GM18951 (cell line): ENCODE measurements around the gene CCDC34.

Experiments used
- POLR2A ChIP-seq: IDR thresholded peaks from 4 replicates; pipeline ENCODE4 v1.6.1; 2011; ENCODE audit warnings: mild to moderate bottlenecking; ENCODE audit not compliant: insufficient read length, insufficient read depth; ENCODE audit errors: extremely low read depth
- in situ Hi-C: fragments of 300-500 bp; cut with MboI; formaldehyde crosslinking; loops from one replicate; pipeline ENCODE4 v1.12.0; 2022; ENCODE audit warnings: low sequenced_read_pairs, mixed read lengths, inconsistent platforms; ENCODE audit not compliant: unreplicated experiment

Gene CCDC34

DNA sequence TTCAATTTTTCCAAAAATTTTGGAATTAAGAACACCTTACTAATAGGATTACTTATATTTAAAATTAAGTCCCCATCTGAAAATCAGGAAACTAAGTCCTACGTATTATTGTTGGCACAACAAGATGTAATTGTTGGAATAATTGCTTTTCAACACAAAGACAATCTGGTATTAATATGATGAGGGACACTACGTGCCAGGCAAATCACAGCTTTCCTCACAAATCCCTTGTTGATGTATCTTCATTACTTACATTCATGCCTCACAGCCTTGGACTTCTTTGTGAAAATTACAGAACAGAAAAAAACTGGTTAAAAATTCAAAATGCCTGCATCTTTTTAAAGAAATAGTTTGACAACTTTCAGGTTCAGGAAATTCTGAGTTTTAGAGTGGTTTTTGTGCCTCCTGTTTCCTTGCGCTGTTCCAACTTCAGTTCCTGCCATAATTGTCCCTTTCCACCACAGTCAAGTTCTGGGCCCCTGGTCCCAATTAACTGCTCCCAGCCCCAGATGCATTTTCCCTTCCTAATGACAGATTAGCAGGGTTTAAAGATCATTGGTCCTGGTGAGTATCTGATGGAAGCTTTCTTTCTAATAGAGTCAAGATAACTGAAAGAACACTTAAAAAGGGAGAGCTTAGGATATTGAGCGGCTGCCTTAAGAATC lies 23.3 kb upstream of the CCDC34 start:
- TF ChIP-seq POLR2A, result no peak
- in situ Hi-C loops, result no loop called here

DNA sequence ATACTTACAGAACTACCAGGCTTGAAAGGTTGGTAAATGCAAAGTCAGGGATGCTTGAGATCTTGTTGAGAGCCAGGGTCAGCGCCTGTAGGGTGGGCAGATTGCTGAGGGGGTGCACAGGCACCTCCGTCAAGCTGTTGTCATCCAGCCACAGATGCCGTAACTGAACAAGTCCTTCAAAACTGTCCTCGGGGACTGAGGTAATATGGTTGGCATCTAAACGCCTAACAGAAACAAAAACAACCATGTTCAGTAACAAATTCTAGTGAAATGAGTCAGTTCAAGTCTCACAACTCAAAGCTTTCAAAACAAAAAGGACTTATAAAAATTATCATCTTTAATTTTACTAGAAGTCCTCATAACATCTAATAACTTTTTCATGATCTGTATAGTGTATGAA lies 22.2 kb upstream of the CCDC34 start:
- in situ Hi-C loops, result no loop called here
- no peak for TF ChIP-seq POLR2A

DNA sequence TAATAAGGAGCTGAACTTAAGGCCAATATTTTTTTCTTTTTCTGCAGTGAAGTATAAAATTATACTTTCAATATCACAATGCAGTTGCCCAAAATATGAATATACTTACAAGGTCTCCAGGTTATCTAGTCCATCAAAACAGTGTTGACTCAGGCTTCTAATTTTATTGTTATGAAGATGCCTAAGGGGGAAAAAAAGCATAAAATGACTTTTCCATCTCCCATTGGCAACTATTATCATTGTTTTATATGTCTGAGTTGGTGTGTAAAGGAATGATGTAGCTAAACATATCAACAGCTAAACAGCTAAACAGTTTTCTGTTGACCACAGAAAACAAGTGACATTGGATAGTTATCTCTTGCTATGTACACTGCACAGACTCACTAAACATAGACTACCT lies 21.2 kb upstream of the CCDC34 start:
- no peak for TF ChIP-seq POLR2A
- in situ Hi-C loops, result no loop called here

DNA sequence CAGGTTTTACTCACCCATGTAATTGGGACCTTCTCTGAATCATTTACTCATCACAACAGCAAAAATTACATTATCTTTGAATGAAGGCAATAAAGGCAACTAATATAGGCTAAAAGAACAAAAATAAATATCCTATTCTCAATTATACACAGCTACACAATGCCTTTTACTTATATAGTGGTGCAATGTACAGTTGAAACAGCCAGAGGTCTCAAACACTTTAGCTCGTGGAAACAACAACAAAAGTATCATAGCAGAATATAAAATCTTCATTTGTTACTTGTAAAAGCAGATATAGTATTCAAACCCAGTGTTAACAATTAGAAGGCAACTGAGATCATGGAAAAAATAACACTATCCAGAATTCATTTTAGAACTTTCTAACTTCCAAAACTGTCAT lies 20.6 kb upstream of the CCDC34 start:
- in situ Hi-C loops, result no loop called here
- no peak for TF ChIP-seq POLR2A

DNA sequence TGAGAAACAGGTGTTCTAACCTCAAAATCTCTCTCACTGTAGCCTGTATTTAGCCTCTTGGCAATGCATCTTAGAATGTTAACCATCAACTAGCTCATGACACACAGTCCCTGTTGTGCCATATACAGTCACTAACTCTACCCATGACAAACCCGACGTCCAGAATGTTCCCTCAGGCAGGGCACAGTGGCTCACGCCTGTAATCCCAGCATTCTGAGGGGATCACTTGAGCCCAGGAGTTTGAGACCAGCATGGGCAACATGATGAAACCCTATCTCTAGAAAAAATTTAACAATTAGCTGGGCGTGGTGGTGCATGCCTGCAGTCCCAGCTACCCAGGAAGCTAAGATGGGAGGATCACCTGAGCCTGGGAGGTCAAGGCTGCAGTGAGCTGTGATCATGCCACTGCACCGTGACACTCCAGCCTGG lies 18.2 kb upstream of the CCDC34 start:
- no peak for TF ChIP-seq POLR2A
- in situ Hi-C loops, result no loop called here

DNA sequence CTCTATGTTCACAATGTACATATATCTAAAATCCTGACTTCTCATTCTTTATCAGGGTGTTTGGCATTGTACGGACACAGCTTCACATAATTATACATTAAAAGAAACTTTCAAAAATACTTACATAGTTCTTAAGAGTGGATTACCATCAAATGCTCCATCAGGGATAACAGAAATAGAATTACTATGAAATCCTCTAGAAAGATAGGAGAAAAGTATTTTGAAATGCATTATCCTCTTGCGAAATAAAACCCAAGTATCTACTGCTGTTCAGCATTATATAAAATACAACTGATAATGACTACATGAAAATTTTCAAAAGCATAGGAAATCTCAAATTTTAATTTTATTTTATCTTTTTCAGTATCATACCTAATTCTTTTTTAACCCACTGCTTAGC lies 17.8 kb upstream of the CCDC34 start:
- TF ChIP-seq POLR2A, result no peak
- in situ Hi-C loops, result no loop called here

DNA sequence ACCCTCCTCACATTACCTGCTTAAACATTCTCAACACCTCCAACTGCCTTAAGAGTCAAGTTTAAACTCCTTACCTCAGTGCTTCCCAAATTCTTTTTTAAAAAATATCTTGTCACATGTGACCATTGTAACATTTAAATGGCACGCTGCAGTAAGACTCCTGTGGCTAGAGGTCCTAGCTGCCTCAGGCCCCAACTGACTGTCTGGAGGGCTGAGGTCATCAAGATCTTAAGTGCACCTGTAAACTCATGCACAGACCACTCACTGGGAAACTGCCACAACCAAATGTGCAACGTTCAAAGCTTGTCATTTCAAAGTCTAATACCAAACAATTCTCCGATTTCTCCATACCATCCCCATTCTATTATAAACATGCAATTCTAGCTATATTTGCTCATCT lies 16.4 kb upstream of the CCDC34 start:
- TF ChIP-seq POLR2A, result no peak
- in situ Hi-C loops, result no loop called here

DNA sequence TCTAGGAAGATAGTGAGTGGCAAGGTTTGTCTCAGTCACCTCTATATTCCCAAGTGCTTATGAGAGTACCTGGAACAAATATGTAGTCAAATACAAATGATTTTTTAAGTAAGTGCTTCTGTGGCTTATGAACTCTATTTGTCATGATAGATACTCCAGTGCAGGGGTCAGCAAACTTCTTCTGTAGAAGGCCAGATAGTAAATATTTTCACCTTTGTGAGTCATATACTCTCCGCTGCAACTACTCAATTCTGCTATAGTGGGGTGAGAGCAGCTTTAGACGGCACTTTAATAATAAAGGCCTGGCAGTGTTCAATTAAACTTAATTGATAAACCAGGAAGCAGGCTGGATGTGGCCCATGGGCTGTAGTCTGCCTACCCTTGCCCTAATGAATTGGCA lies 12.4 kb upstream of the CCDC34 start:
- in situ Hi-C loops, result no loop called here
- TF ChIP-seq POLR2A, result no peak

DNA sequence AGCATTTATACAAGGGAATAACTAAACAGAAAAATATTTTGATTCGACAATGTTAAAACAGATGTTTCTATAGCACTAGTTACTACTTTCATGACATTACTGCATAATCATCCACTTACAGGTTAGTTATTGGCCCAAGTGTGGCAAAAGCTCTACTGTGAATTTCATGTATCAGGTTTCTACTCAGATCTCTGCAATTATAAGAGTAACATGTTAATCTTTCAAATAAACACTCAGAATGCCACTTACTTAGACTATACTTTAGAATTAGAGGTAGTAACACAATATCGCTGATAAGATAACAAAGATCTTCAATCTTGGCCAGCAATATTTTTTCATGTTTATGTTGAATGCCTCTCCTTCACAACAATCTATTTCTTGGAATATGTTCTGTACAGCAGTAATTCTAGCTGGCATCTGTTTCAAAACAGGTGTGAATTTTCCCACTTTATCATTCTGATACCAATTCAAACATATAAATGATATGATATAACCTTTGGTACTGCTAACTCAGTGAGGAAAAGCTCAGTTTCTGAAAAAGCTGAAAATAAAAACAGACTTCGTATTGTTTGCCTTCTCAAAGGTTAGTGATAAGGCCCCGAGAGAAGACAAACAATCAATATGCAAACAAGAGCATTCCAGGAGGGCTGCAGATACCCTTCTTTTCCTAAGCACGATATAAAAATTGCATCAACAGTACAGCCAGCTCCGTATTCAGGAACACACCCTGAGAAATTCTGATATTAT lies 11.0 kb upstream of the CCDC34 start:
- in situ Hi-C loops, result no loop called here
- no peak for TF ChIP-seq POLR2A

DNA sequence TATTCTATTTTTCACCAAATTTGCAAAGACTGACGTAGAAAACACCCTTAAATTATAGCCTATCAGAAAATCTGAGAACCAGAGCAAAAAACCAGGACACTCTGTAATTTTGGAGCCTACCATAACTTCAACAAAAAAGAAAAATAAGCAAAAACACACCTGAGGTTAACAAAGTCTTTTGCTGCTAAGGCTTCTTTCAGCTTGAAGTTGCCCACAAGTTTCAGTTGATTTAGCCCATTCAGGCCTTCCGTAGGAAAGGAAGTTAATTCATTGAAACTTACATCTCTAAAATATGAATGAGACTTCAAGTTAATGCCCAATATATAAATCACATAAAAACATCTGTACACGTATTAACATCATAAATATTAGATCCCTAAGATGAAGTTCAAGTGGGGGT lies 10.4 kb upstream of the CCDC34 start:
- in situ Hi-C loops, result no loop called here
- no peak for TF ChIP-seq POLR2A

DNA sequence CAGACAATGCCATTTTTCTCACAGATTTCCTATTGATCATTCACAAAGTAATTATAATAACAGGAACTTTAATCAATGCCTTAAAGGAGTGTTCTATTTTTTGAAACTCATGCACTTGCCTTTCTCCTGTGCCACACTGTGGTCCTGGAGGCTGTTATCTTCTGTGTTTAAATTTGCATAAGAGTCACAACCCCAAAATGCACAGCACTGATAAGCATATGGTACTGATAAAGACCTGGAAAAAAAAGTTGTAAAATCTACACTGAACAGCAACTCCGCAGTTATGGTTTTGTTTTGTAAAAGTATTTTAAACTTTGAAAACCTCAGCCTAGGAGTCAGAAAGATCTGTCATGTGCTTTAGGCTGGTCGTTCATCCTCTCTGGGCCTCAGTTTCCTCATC lies 9.1 kb upstream of the CCDC34 start:
- in situ Hi-C loops, result no loop called here
- TF ChIP-seq POLR2A, result no peak

DNA sequence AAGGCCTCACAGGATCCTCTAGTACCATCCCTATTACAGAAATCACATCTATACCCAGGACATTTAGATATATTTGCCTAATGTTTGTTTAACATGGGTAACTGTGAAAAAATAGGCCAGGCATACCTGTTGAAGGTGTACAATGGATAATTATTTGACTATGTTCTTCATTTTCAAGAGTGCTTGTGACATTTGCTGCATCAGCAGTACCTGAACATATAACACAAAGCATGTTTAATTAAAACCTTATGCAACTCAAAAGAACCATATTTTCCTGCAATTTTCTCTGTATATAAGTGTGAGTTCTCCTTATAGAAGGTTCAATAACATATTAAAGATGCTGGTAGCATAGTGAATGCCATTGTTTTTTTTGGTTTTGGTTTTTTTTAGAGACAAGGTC lies 8.5 kb upstream of the CCDC34 start:
- in situ Hi-C loops, result no loop called here
- TF ChIP-seq POLR2A, result no peak

DNA sequence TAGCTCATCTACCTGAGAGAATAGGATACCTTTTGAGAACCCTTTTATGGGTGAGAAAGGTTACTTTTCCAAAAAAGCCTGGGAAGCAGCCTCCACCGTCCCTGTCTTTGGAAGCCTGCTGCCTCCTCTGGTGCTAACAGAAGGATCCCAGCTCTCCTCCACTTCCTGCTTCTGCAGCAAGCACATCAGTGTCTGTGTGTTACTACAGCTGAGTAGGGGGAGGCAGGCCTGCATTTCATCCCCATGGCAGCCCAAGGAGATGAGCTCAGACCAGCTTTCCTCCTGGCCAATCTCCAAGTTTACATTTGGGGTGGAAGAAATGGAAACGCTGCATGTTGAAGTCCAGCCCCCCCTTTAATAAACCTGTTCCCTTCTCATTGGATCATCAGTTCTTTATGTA lies 7.4 kb upstream of the CCDC34 start:
- in situ Hi-C loops, result no loop called here
- no peak for TF ChIP-seq POLR2A

DNA sequence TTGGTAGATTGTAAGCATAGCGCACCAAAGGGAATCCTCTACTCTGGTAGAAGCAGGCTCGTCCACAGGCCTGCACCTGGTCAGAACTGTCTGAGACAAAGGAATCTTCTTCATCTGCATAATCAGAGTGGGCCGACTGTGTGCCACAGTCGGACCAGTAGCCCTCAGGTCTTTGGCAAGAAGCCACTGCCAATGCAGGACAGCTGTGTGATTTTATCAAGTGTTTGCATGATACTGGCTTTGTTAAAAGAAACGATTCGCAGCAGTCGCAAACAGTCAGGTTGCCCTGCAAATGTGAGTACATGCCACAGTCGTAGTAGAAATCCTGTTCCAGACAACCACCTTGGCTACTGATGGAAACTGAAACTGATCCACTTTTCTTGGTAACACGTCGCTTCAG lies 4.9 kb upstream of the CCDC34 start:
- in situ Hi-C loops, result no loop called here
- no peak for TF ChIP-seq POLR2A
